Measurements from ENCODE around the gene RBPJ. TPM values are rescaled to one million over a fixed set of nuclear protein-coding genes. Genes with fewer than 3 reads are reported as not detected.
"Not testable (repeated sequence)": the region's sequence is repeated elsewhere in the genome, so short reads cannot be mapped to it uniquely, and the experiment has no call there.

Gene RBPJ
- total RNA-seq, 6 experiments from 2014 or later: 60.9 to 71.7 (median 69.0) TPM

GRCh38 chr4:26400132-26400531, 79.3 kb downstream of the RBPJ start:
- peaks cover 18% of the 10 kb centered on the region for H3K4me1 Mint-ChIP-seq (ENCODE audit: low read depth)
- no peak overlapping the region for H3K27ac Mint-ChIP-seq
- H3K36me3 Mint-ChIP-seq (ENCODE audit: low read depth): peaks cover 24% of the 10 kb centered on the region
- no peaks in the 10 kb centered on the region for H3K9me3 Mint-ChIP-seq
- no peaks in the 10 kb centered on the region for H3K27me3 Mint-ChIP-seq (ENCODE audit: insufficient read depth)
- no peak overlapping the region for H3K4me3 Mint-ChIP-seq
- TF ChIP-seq, protein P1, sequence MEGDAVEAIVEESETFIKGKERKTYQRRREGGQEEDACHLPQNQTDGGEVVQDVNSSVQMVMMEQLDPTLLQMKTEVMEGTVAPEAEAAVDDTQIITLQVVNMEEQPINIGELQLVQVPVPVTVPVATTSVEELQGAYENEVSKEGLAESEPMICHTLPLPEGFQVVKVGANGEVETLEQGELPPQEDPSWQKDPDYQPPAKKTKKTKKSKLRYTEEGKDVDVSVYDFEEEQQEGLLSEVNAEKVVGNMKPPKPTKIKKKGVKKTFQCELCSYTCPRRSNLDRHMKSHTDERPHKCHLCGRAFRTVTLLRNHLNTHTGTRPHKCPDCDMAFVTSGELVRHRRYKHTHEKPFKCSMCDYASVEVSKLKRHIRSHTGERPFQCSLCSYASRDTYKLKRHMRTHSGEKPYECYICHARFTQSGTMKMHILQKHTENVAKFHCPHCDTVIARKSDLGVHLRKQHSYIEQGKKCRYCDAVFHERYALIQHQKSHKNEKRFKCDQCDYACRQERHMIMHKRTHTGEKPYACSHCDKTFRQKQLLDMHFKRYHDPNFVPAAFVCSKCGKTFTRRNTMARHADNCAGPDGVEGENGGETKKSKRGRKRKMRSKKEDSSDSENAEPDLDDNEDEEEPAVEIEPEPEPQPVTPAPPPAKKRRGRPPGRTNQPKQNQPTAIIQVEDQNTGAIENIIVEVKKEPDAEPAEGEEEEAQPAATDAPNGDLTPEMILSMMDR (IDR thresholded peaks at IDR 0.05): peak; percentile 13; the same call in 1 of the 2 replicates
- DNase-seq: no peak

DNA sequence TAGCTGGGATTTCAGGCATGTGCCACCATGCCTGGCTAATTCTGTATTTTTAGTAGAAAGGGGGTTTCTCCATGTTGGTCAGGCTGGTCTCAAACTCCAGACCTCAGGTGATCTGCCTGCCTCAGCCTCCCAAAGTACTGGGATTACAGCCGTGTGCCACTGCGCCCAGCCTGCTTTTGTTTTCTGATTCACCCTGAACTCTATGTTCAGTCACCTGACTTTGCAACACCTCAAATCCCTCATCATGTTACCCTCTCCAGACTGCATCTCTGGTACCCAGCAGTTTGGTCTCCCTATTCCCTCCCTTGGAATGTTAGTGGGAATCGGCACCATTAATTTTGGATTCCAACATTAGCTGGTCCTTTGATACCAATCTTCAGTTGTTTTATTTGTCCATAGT, 81.2 kb downstream of the RBPJ start:
- not testable (repeated sequence) for H3K27me3 Mint-ChIP-seq (ENCODE audit: insufficient read depth); H3K27ac Mint-ChIP-seq; DNase-seq; H3K4me3 Mint-ChIP-seq
- Mint-ChIP-seq H3K36me3 (ENCODE audit: low read depth) (peaks cover 38% of the 10 kb centered on the region), H3K9me3 (peaks cover 14% of the 10 kb centered on the region), H3K4me1 (ENCODE audit: low read depth) (peaks cover 10% of the 10 kb centered on the region)

- no peak for DNase-seq
- Mint-ChIP-seq H3K9me3 (peaks cover 14% of the 10 kb centered on the region), H3K27ac (no peak overlapping the region), H3K4me3 (no peak overlapping the region), H3K27me3 (ENCODE audit: insufficient read depth) (no peaks in the 10 kb centered on the region), H3K36me3 (ENCODE audit: low read depth) (peaks cover 39% of the 10 kb centered on the region), H3K4me1 (ENCODE audit: low read depth) (peaks cover 12% of the 10 kb centered on the region)
- TF ChIP-seq, protein P1 (IDR thresholded peaks at IDR 0.05): no peak
Measured at GRCh38 chr4:26402458-26402857, 81.6 kb downstream of the RBPJ start.

GRCh38 chr4:26404743-26405206, 84.0 kb downstream of the RBPJ start:
- no peak for DNase-seq
- Mint-ChIP-seq H3K27me3 (ENCODE audit: insufficient read depth) (no peaks in the 10 kb centered on the region), H3K4me1 (ENCODE audit: low read depth) (peaks cover 15% of the 10 kb centered on the region), H3K27ac (no peak overlapping the region), H3K4me3 (no peak overlapping the region), H3K36me3 (ENCODE audit: low read depth) (peaks cover 37% of the 10 kb centered on the region), H3K9me3 (peaks cover 14% of the 10 kb centered on the region)
- TF ChIP-seq, protein P1 (IDR thresholded peaks at IDR 0.05): peak; percentile 42

DNA sequence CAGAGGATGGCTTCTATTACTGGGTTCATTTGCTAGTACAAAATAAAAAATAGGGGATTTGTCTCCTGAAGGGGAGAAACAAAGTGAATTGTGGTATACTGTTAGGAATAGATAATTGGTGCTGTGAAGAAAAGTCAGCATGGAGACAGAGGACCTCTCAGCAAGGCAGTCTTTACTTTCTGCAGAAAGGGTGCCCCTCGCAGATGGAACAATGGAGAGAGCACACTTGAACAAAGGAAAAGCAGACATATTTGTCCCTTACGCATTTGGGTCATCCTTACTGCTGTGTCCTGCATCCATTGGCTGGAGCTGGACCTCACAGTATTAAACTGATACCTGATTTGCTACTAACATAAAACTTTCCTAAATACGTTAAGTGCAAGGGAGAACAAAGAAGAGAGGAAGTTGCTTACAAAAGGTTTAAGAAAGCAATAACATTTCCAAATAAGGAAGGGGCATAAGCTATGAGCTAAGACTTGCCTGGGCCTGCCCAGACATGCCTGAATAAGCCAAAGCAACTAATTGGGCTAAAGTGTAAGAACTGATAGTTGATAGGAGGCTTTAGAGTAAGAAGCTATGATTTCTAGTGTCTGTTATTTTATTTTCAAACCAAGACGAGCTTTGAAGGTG, 85.6 kb downstream of the RBPJ start:
- no peak overlapping the region; the same call in 1 of the 2 replicates for H3K4me3 Mint-ChIP-seq
- H3K27me3 Mint-ChIP-seq (ENCODE audit: insufficient read depth): no peaks in the 10 kb centered on the region
- peaks cover 15% of the 10 kb centered on the region for H3K4me1 Mint-ChIP-seq (ENCODE audit: low read depth)
- TF ChIP-seq, protein P1 (IDR thresholded peaks at IDR 0.05): no peak
- no peak for DNase-seq
- H3K36me3 Mint-ChIP-seq (ENCODE audit: low read depth): peaks cover 37% of the 10 kb centered on the region
- peaks cover 14% of the 10 kb centered on the region for H3K9me3 Mint-ChIP-seq
- H3K27ac Mint-ChIP-seq: peak overlapping the region; percentile 13; the same call in 1 of the 2 replicates

- Mint-ChIP-seq H3K27ac (peak overlapping the region; percentile 44), H3K27me3 (ENCODE audit: insufficient read depth) (no peaks in the 10 kb centered on the region), H3K9me3 (peaks cover 14% of the 10 kb centered on the region), H3K36me3 (ENCODE audit: low read depth) (peaks cover 37% of the 10 kb centered on the region), H3K4me3 (no peak overlapping the region), H3K4me1 (ENCODE audit: low read depth) (peaks cover 17% of the 10 kb centered on the region)
- TF ChIP-seq, protein P1 (IDR thresholded peaks at IDR 0.05): no peak
- DNase-seq: no peak
Measured at GRCh38 chr4:26407476-26407875, 86.7 kb downstream of the RBPJ start.
